GM18499 (cell line): ENCODE measurements around the gene TLCD1.

Source experiments
- ATAC-seq: cut with Tn5 transposase; IDR thresholded peaks from one replicate; pipeline ENCODE4 v1.9.1; 2021; ENCODE audit warnings: moderate number of reproducible peaks; ENCODE audit not compliant: insufficient read depth, unreplicated experiment

TLCD1 gene, protein sequence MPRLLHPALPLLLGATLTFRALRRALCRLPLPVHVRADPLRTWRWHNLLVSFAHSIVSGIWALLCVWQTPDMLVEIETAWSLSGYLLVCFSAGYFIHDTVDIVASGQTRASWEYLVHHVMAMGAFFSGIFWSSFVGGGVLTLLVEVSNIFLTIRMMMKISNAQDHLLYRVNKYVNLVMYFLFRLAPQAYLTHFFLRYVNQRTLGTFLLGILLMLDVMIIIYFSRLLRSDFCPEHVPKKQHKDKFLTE

GRCh38 chr17:28726226-28726626 lies at the start of gene TLCD1:
TSS of gene TLCD1 (minus strand) at chr17:28726233. CDS start at chr17:28726097, 136 bp downstream.
- no peak for ATAC-seq

GRCh38 chr17:28774206-28774605 lies 48.2 kb upstream of the TLCD1 start:
- no peak for ATAC-seq

DNA sequence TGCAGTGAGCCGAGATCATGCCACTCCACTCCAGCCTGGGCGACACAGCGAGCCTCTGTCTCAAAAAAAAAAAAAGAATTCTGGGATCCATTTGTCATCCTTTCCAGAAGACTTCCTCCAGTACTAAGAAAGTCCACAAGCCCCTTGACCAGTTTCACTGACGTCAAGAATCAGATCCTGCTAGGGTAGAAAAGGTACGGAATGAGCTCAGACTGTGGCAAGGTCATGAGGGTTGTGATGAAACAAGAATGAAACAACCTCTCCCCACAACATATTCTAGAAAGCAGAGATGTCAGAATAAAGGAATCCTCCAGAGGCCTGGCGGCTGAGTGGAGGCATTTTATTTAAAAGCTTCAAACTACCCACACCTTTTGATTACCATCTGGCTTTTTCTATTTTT lies 47.7 kb upstream of the TLCD1 start:
- no peak for ATAC-seq

- no peak for ATAC-seq
Observed at GRCh38 chr17:28765038-28765437, 39.0 kb upstream of the TLCD1 start.

DNA sequence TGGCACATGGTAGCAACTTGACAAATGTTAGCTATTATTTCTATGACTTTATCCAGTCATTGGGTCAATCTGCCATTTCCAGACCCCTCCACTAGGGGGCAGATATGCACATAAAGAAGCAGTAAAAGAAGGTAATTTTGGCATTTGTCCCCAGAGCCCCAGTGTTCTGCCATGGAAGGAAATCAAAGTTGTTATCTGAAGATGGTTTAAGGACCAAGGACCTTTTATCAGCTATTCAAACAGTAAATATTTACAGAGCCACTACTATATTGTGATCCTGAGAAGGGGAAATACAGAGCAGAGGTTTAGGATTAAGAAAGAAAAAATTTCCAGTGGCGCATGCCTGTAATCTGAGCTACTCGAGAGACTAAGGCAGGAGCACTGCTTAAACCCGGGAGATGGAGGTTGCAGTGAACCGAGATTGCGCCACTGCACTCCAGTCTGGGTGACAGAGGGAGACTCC lies 37.8 kb upstream of the TLCD1 start:
- ATAC-seq: no peak

DNA sequence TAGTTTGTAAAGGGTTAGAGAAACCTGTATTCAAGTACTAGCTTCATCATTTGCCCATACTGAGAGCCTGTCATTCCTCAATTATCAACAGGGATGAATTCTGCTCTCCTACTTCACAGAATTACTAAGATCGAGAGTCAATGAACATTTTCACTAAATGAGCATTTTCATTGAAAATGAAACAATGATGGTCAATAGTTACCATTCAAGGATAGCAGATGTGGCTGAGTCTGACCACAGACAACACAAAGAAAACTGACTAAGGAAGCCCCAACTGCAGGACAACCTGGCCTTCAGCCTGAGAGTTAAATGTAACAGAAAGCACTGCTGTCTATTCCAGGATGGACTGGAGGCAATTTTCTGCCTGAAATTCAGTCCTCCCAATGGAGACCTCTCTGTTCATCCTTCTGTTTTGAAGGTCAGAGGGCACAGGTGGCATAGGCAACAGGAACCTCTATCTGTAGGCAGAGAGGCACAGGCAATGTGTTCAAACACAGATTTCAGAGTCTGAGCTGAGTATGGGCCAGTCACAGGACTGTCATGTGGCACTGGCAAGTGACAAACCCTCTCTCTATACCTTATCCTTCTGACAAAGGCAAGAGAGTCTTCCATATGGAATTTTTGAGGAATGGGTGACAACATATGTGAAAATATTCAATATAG lies 37.2 kb upstream of the TLCD1 start:
- ATAC-seq: no peak

DNA sequence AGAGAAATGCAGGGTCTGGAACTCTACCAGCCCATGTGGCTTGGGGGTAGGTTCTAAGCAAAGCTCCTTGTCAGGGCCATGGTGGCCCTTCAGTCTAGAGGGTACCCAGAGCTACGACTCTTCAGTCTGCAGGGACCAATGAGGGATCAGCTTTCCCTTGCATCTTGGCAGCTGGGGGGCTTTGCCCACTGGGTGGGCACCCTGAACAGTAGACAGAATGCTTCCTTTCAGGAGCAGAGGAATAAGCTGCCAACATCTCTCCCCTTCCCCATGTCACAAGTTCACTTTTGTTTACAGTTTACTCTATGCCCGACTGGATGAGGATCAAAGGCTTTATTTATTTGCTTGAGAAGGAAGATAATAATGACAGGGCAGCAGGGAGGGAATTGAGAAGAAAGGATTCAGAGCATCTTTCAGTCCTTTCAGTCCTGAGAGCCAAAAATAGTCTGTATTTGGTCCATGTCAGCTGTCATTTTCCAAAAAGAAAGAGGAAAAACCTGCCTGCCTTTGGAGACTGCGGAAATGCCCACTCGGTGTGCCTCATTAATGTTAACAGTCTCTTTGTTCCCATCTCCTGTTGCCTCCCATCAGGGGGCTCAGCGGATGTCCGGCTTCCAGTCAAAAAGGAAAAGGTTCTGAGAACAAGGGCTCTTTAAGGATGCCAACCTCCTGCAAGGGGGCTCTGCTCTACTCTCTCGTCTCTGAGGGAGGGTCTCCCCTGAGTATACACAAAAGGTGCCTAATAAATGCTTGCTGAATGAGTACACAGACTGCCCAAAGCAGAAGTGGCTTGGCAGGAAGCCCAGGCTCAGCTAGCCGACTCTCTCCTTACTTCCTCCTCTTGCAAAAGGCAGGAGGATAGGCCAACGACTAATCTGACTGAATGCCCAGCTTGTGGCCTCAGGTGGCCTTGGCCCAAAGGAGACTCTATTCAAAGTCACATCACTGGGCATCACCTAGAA lies 34.8 kb upstream of the TLCD1 start:
- ATAC-seq: no peak

DNA sequence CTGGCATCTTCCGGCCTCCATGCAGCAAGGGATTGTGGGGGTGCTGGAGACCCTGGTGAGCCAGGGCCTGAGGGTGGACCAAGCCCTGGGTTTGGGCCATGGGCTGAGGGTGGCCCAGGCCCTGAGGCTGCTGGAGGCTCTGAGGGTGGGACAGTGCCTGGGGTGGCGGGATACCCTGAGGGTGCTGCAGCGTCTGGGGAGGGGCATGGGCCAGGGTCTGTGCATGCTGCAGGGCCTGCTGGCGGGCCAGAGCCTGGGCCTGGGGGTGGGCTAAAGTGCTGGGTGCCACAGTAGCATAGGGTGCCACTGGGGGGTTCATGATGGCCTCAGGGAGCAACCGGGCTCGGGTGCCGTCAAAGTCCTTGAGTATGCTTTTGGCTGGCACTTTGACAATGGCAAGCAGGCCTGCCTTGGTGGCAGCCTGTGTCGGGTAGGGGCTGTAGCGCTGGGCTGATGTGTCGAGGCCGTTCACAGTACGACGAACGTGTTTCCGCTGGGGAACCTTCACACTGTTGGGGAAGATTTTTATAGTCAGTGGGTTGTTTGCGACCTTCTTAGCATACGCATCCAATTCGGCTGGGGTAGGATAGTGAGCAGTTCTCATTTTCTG lies 33.3 kb upstream of the TLCD1 start:
- no peak for ATAC-seq

- no peak for ATAC-seq
Observed at GRCh38 chr17:28758411-28759121, 32.5 kb upstream of the TLCD1 start.

DNA sequence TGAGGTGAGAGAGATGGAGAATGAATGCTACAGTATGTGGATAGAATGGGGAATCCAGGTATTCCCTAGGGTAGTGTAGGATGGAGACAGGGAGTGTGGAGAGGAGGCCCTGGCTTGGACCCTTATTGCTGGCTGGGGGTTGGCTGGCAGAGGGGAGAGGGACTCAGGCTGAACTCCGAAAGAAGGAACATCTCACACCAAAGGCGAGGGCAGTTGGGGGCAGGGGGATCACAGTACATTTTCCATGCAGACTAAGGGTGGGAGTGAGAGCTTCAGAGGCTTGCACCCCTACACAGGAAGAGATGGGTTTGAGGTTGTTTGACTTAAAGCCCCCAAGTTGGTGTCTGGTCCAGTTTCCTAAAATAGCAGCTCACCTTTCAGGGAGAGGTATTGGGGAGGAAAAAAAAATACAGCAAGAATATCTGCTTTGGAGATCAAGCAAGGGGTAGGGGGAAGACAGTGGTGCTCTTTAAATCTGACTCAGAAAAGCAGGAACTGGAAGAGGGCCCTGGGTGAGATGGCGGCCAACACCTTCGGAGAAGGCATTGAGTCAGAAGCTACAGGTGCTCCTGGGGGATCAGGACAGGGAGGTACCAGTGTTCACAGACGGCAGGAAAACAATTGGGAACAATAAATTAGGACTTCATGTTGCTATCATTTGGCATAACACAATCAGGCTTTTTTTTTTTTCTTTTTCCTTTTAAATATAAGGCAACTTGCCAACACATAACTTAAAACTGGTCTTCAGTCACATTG lies 30.2 kb upstream of the TLCD1 start:
- ATAC-seq: no peak

DNA sequence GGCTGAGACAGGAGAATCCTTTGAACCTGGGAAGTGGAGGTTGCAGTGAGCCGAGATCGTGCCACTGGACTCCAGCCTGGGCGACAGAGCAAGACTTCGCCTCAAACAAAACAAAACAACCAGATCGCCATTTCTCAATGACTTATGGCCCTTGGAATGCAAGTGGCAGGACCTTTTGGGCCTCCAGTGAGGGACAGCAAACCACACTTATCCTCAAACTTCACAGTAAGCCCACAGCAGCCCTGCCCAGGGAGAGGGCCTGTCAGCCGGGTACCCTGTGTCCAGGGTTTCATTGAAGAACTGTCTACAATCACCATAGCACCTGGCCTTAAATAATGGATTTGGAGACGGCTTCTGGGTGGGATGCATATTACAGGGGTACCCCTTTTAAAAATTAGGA lies 29.5 kb upstream of the TLCD1 start:
- ATAC-seq: no peak

- ATAC-seq: no peak
Observed at GRCh38 chr17:28751600-28752366, 25.8 kb upstream of the TLCD1 start.

DNA sequence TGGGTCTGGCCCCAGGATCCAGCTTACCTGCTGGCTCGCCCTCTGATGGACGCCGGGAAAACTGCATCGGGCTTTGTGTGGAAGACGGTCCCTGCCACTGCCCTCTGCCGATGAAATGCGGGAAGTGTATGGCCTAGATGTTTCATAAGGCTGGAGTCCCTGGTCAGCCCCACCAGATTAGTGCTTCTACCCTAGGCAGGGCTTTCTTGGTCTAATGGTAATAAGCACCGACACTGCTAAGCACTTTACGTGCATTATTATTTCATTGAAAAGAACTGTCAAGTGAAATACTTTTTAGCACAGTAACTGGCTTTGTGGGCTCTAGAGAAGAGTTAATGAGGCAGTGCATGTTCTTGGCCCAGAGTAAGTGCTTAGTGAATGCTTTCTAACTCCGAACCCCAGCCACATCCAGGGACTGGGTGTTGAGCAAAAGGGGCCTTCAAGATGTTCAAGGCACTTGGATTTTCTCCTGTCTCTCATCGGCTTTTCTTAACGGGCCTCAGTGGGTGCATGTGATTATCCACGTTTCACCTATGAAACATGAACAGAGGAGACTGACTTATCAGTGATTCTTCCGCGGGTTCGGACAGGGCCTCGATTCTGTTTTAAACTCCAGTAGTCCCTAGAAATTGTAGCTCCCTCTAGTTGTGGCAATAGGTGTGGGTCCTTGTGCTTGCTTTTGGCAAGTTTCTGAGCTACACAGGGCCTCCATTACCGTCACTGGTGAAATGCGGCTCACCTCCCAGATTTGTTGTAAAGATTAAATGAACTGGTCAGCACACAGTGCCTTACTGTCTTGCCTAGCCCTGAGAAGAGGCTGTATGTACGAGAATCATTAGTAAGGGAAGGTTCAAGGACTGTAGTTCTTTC lies 24.4 kb upstream of the TLCD1 start:
- no peak for ATAC-seq

DNA sequence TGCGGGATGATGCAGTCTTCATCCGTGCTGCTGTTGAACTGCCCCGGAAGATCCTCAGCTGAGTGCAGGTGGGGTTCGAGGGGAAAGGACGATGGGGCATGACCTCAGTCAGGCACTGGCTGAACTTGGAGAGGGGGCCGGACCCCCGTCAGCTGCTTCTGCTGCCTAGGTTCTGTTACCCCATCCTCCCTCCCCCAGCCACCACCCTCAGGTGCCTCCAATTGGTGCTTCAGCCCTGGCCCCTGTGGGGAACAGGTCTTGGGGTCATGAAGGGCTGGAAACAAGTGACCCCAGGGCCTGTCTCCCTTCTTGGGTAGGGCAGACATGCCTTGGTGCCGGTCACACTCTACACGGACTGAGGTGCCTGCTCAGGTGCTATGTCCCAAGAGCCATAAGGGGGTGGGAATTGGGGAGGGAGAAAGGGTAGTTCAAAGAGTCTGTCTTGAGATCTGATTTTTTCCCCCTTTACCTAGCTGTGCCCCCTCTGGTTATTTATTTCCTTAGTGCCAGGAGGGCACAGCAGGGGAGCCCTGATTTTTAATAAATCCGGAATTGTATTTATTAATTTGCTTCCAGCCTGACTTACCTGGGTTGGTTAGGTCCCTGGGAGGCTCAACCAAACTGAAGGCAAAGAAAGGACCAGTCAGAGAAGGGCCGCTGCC lies 23.6 kb upstream of the TLCD1 start:
- ATAC-seq: no peak

- ATAC-seq: no peak
Observed at GRCh38 chr17:28748852-28749515, 23.0 kb upstream of the TLCD1 start.
